ENCODE data around the gene MCCD1.
"Not testable (repeated sequence)": the region's sequence is repeated elsewhere in the genome, so short reads cannot be mapped to it uniquely, and the experiment has no call there.

The MCCD1 gene

DNA sequence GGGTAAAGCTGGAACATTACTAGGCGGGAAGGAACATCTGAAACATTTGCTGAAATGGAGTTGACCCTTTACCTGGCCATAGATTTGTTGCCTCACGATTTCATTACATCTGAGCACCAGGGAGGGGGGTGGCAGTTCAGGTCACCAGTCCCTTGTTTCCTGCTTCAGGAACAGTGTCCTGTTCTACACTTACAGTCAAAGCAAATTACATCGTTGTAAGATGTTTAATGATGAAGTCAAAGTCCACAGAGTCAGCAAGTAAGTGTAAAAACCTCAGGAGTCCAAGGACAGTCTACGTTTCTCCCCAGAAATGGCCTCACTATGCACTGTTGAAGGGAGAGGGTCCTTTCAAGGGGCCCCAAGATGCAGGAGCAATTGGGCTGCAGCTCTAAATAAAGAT, 39.7 kb upstream of the MCCD1 start (continued):
- no peak for TF ChIP-seq ZSCAN23 (tag by site-specific recombination; IDR thresholded peaks at IDR 0.05)
- no peak for TF ChIP-seq ZBTB20 (tag by site-specific recombination; IDR thresholded peaks at IDR 0.05)
- no peak for TF ChIP-seq ZNF510 (tag by site-specific recombination; IDR thresholded peaks at IDR 0.05; ENCODE audit: insufficient replicate concordance)
- TF ChIP-seq ZBTB17 (tag by site-specific recombination; IDR thresholded peaks at IDR 0.05): no peak
- no peak for TF ChIP-seq ZNF211 (tag by site-specific recombination; IDR thresholded peaks at IDR 0.05; ENCODE audit: low read depth)
- TF ChIP-seq, protein P1, sequence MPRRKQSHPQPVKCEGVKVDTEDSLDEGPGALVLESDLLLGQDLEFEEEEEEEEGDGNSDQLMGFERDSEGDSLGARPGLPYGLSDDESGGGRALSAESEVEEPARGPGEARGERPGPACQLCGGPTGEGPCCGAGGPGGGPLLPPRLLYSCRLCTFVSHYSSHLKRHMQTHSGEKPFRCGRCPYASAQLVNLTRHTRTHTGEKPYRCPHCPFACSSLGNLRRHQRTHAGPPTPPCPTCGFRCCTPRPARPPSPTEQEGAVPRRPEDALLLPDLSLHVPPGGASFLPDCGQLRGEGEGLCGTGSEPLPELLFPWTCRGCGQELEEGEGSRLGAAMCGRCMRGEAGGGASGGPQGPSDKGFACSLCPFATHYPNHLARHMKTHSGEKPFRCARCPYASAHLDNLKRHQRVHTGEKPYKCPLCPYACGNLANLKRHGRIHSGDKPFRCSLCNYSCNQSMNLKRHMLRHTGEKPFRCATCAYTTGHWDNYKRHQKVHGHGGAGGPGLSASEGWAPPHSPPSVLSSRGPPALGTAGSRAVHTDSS (tag by site-specific recombination; IDR thresholded peaks at IDR 0.05): no peak
- no peak for TF ChIP-seq KLF8 (tag by site-specific recombination; IDR thresholded peaks at IDR 0.05)
- no peak for TF ChIP-seq ZEB2 (tag by site-specific recombination; IDR thresholded peaks at IDR 0.05)

DNA sequence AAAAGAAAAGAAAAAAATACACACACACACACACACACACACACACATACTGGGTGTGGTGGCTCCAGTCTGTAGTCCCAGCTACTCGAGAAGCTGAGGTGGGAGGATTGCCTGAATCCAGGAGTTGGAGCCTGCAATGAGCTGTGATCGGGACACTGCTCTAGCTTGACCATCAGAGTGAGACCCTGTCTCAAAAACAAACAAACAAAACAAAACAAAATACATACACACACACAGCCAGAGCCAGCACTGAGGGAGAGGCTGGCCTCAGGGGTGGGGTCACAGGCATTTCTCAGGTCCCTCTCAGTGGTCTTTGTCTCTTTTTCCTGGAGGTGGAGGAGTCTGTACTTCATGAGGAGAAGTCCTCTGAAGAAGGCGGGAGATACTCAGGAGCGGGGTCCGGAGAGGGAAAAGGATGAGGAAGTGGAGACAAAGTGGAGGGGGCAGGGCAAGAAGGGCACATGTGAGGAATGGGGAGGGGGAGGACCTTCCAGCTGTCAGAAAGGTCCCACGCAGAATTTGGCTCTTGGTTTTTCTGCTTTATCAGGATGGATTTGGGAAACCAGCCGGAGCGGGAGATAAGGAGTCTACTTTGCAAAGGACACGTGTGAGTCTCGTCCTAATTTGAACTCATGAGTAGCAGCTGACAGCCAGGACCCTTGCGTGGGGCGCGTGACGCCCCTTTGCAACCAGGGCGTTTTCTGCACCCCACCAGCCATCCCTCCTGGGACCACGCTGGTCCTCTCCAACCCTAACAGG, 38.5 kb upstream of the MCCD1 start:
- POLR2A ChIA-PET: interaction anchor here (0.7 kb wide), 1 partner anchor 8 kb away, joined by 3 read pairs; the partner anchor contains the start of gene MICB
- CTCF ChIA-PET: interaction anchor here (0.8 to 1.8 kb wide), 6 partner anchors 8 to 108 kb away, joined by 3 to 7 read pairs (median 4); partner anchors contain the start of gene MICB
- no peaks in the 10 kb centered on the region for H3K36me3 ChIP-seq (ENCODE audit: control insufficient read depth in 2 of 2, insufficient read depth in 1 of 2, low read length in 2 of 2)

DNA sequence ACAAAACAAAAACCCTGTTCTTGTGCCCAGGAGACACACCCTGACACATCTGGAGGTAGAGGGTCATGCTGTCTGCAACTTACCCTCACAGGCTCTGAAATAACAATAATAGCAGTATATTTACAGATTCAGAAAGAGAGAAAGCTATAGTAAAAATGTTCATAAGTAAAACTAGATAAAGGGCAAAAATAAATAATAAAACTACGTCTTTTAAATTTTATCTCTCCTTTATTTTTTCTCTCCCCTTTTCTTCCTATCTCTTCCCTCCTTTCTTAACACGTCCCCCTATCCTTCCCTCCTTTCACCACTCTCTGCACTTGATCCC, 35.2 kb upstream of the MCCD1 start:
- peak overlapping the region; percentile 60 for H3K4me3 ChIP-seq (ENCODE audit: low read depth, low read length)
- not testable (repeated sequence) for H3K27ac ChIP-seq (ENCODE audit: extremely low read depth, low read depth, low read length); H3K4me1 ChIP-seq (ENCODE audit: control insufficient read depth, insufficient read depth, low read length); H3K9me3 ChIP-seq (ENCODE audit: control insufficient read depth, insufficient read depth, low read depth, low read length); H3K36me3 ChIP-seq (ENCODE audit: control insufficient read depth in 2 of 2, insufficient read depth in 1 of 2, low read length in 2 of 2)
- TF ChIP-seq PRDM1 (tag by site-specific recombination; IDR thresholded peaks at IDR 0.05) (peak; percentile 87), ZNF366 (tag by site-specific recombination; conservative IDR thresholded peaks at IDR 0.05) (peak; percentile 92)
- ChIA-PET POLR2A (interaction anchor here (1.0 to 7.1 kb wide), 4 partner anchors 17 to 54 kb away, joined by 3 to 97 read pairs (median 14); partner anchors contain the start of genes DDX39B, MCCD1 and NFKBIL1), CTCF (interaction anchor here (0.6 to 7.3 kb wide), 22 partner anchors 8 to 1358 kb away, joined by 3 to 61 read pairs (median 6); partner anchors contain the start of genes DDX39B and MCCD1)

More for the DNA sequence above, 38.5 kb upstream of the MCCD1 start:
- Histone ChIP-seq H3K4me3 (ENCODE audit: low read depth, low read length) (no peak overlapping the region), H3K4me1 (ENCODE audit: control insufficient read depth, insufficient read depth, low read length) (no peaks in the 10 kb centered on the region), H3K27ac (ENCODE audit: extremely low read depth, low read depth, low read length) (no peak overlapping the region), H3K9me3 (ENCODE audit: control insufficient read depth, insufficient read depth, low read depth, low read length) (no peaks in the 10 kb centered on the region)
- TF ChIP-seq, protein P2, sequence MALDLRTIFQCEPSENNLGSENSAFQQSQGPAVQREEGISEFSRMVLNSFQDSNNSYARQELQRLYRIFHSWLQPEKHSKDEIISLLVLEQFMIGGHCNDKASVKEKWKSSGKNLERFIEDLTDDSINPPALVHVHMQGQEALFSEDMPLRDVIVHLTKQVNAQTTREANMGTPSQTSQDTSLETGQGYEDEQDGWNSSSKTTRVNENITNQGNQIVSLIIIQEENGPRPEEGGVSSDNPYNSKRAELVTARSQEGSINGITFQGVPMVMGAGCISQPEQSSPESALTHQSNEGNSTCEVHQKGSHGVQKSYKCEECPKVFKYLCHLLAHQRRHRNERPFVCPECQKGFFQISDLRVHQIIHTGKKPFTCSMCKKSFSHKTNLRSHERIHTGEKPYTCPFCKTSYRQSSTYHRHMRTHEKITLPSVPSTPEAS (tag by site-specific recombination; IDR thresholded peaks at IDR 0.05): 0 out of 2 replicates have a peak, but pooled peaks have one; percentile 18
- TF ChIP-seq ZBTB17 (tag by site-specific recombination; IDR thresholded peaks at IDR 0.05): no peak
- TF ChIP-seq, protein P3, sequence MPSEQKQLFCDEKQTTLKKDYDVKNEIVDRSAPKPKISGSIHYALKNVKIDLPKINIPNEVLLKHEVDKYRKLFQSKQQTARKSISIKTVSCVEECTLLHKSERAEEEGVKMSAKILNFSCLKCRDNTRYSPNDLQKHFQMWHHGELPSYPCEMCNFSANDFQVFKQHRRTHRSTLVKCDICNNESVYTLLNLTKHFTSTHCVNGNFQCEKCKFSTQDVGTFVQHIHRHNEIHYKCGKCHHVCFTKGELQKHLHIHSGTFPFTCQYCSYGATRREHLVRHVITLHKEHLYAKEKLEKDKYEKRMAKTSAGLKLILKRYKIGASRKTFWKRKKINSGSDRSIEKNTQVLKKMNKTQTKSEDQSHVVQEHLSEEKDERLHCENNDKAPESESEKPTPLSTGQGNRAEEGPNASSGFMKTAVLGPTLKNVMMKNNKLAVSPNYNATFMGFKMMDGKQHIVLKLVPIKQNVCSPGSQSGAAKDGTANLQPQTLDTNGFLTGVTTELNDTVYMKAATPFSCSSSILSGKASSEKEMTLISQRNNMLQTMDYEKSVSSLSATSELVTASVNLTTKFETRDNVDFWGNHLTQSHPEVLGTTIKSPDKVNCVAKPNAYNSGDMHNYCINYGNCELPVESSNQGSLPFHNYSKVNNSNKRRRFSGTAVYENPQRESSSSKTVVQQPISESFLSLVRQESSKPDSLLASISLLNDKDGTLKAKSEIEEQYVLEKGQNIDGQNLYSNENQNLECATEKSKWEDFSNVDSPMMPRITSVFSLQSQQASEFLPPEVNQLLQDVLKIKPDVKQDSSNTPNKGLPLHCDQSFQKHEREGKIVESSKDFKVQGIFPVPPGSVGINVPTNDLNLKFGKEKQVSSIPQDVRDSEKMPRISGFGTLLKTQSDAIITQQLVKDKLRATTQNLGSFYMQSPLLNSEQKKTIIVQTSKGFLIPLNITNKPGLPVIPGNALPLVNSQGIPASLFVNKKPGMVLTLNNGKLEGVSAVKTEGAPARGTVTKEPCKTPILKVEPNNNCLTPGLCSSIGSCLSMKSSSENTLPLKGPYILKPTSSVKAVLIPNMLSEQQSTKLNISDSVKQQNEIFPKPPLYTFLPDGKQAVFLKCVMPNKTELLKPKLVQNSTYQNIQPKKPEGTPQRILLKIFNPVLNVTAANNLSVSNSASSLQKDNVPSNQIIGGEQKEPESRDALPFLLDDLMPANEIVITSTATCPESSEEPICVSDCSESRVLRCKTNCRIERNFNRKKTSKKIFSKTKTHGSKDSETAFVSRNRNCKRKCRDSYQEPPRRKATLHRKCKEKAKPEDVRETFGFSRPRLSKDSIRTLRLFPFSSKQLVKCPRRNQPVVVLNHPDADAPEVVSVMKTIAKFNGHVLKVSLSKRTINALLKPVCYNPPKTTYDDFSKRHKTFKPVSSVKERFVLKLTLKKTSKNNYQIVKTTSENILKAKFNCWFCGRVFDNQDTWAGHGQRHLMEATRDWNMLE (tag by site-specific recombination; conservative IDR thresholded peaks at IDR 0.05; ENCODE audit: low read depth): no peak
